Activated T-cell treated with anti-CD3 and anti-CD28 coated beads, Interleukin-2, amount 50 U/mL, for 4 hours (primary cell): ENCODE results near the gene ZNF668. TPM values are rescaled to one million over a fixed set of nuclear protein-coding genes. Genes with fewer than 3 reads are reported as not detected.
A peak's percentile ranks its signal among the peaks of the same experiment; 100 is the strongest.

Experiments used
- ATAC-seq, 2 donors: fragments of 200-7000 bp; cut with Tn5 transposase; one replicate each; pipeline ENCODE4 v1.10.0; 2021
- DNase-seq: peaks from one replicate; pipeline ENCODE4 v3.0.0-alpha.2; 2020
- H3K27me3 Mint-ChIP-seq: one replicate; pipeline ENCODE4 v1.8.0; 2021; ENCODE audit warnings: low read depth, mixed read lengths
- H3K36me3 Mint-ChIP-seq: one replicate; pipeline ENCODE4 v1.8.0; 2022; ENCODE audit warnings: mixed read lengths; ENCODE audit not compliant: insufficient read depth
- H3K4me1 Mint-ChIP-seq: one replicate; pipeline ENCODE4 v1.8.0; 2021; ENCODE audit warnings: low read depth, mixed read lengths
- H3K4me3 Mint-ChIP-seq: one replicate; pipeline ENCODE4 v1.8.0; 2021; ENCODE audit warnings: mild to moderate bottlenecking, moderate library complexity, mixed read lengths
- H3K9me3 Mint-ChIP-seq: one replicate; pipeline ENCODE4 v1.8.0; 2021; ENCODE audit warnings: mixed read lengths
- total RNA-seq, 3 donors: library from RNA; stranded (reverse); gene quantifications; one replicate each; pipeline ENCODE4 v1.2.1, GENCODE V29; 2021

The ZNF668 gene
- total RNA-seq, 3 donors from 2014 or later: 18.1 to 19.4 (median 19.2) TPM

GRCh38 chr16:31063843-31064611 is 10.0 kb downstream of the ZNF668 start:
- DNase-seq (no peak), ATAC-seq (peak; percentile 40 to 44)
- H3K4me1 Mint-ChIP-seq: peaks cover 36% of the 10 kb centered on the region
- no peaks in the 10 kb centered on the region for H3K9me3 Mint-ChIP-seq
- peaks cover 16% of the 10 kb centered on the region for H3K36me3 Mint-ChIP-seq
- H3K27me3 Mint-ChIP-seq: no peaks in the 10 kb centered on the region
- H3K4me3 Mint-ChIP-seq: peak overlapping the region; percentile 59

DNA sequence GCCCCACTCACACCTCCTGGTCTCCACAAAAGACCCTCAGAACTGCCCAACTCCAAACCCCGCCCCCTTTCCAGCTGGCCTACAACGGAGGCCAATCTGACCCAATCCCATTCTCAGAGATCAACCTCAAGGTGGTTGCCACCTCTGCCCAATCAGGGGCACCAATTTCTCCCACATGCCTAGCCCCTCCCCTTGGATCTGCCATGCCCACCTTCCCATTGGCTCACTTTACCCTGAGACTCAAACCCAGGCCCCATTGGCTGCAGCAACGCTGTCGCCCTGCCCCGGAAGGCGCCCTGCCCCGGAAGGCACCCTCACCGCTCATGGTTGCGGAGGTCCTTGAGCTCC is 10.6 kb downstream of the ZNF668 start:
- no peaks in the 10 kb centered on the region for H3K9me3 Mint-ChIP-seq
- ATAC-seq (peak in 1 of 2 donors; percentile 10), DNase-seq (no peak)
- peaks cover 16% of the 10 kb centered on the region for H3K36me3 Mint-ChIP-seq
- H3K27me3 Mint-ChIP-seq: no peaks in the 10 kb centered on the region
- H3K4me3 Mint-ChIP-seq: no peak overlapping the region
- H3K4me1 Mint-ChIP-seq: peaks cover 35% of the 10 kb centered on the region

- Mint-ChIP-seq H3K36me3 (peaks cover 16% of the 10 kb centered on the region), H3K4me3 (no peak overlapping the region), H3K4me1 (peaks cover 35% of the 10 kb centered on the region), H3K27me3 (no peaks in the 10 kb centered on the region), H3K9me3 (no peaks in the 10 kb centered on the region)
- ATAC-seq: no peak
- DNase-seq: no peak
These were observed 12.1 kb downstream of the ZNF668 start for GRCh38 chr16:31061813-31062440.

- Mint-ChIP-seq H3K4me3 (no peak overlapping the region), H3K4me1 (peaks cover 31% of the 10 kb centered on the region), H3K36me3 (peaks cover 16% of the 10 kb centered on the region), H3K9me3 (no peaks in the 10 kb centered on the region), H3K27me3 (no peaks in the 10 kb centered on the region)
- ATAC-seq (no peak), DNase-seq (no peak)
These were observed 12.8 kb downstream of the ZNF668 start for GRCh38 chr16:31061126-31061812.

GRCh38 chr16:31055613-31056012 is 18.4 kb downstream of the ZNF668 start:
- DNase-seq: no peak
- Mint-ChIP-seq H3K4me1 (no peaks in the 10 kb centered on the region), H3K4me3 (no peak overlapping the region), H3K36me3 (peaks cover 9% of the 10 kb centered on the region), H3K27me3 (no peaks in the 10 kb centered on the region), H3K9me3 (no peaks in the 10 kb centered on the region)
- ATAC-seq: no peak

- ATAC-seq: peak in 1 of 2 donors; percentile 55
- no peak for DNase-seq
- H3K4me3 Mint-ChIP-seq: no peak overlapping the region
- no peaks in the 10 kb centered on the region for H3K9me3 Mint-ChIP-seq
- H3K4me1 Mint-ChIP-seq: no peaks in the 10 kb centered on the region
- H3K27me3 Mint-ChIP-seq: no peaks in the 10 kb centered on the region
- H3K36me3 Mint-ChIP-seq: no peaks in the 10 kb centered on the region
These were observed 21.9 kb downstream of the ZNF668 start for GRCh38 chr16:31052114-31052513.

GRCh38 chr16:31050280-31051030 is 23.6 kb downstream of the ZNF668 start:
- DNase-seq (no peak), ATAC-seq (no peak)
- H3K36me3 Mint-ChIP-seq: no peaks in the 10 kb centered on the region
- no peak overlapping the region for H3K4me3 Mint-ChIP-seq
- H3K27me3 Mint-ChIP-seq: no peaks in the 10 kb centered on the region
- no peaks in the 10 kb centered on the region for H3K9me3 Mint-ChIP-seq
- no peaks in the 10 kb centered on the region for H3K4me1 Mint-ChIP-seq

GRCh38 chr16:31043898-31044481 is 30.1 kb downstream of the ZNF668 start:
- Mint-ChIP-seq H3K4me3 (no peak overlapping the region), H3K4me1 (no peaks in the 10 kb centered on the region), H3K27me3 (no peaks in the 10 kb centered on the region), H3K9me3 (no peaks in the 10 kb centered on the region), H3K36me3 (peaks cover 11% of the 10 kb centered on the region)
- DNase-seq (no peak), ATAC-seq (no peak)

DNA sequence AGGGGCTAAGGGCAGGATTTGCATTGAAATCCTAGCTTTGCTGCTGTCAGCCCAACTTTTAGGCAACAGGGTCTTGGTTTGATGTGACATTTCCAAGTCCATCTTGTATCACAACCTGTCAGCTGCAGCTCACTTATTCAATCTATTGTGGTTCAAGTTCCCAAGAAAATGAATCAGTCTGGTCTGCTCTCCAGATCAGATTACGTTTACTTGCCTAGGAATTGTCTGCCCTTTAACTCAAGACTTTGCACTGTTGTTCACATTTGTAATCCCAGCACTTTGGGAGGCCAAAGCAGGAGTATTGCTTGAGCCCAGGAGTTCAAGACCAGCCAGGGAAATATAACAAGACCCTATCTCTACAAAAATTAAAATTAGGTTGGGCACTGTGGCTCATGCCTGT is 30.7 kb downstream of the ZNF668 start:
- no peaks in the 10 kb centered on the region for H3K9me3 Mint-ChIP-seq
- ATAC-seq (no peak), DNase-seq (no peak)
- H3K36me3 Mint-ChIP-seq: peaks cover 17% of the 10 kb centered on the region
- H3K4me1 Mint-ChIP-seq: no peaks in the 10 kb centered on the region
- H3K4me3 Mint-ChIP-seq: no peak overlapping the region
- no peaks in the 10 kb centered on the region for H3K27me3 Mint-ChIP-seq

- ATAC-seq (no peak), DNase-seq (no peak)
- H3K27me3 Mint-ChIP-seq: no peaks in the 10 kb centered on the region
- no peak overlapping the region for H3K4me3 Mint-ChIP-seq
- no peaks in the 10 kb centered on the region for H3K9me3 Mint-ChIP-seq
- H3K4me1 Mint-ChIP-seq: no peaks in the 10 kb centered on the region
- peaks cover 17% of the 10 kb centered on the region for H3K36me3 Mint-ChIP-seq
These were observed 31.2 kb downstream of the ZNF668 start for GRCh38 chr16:31042866-31043265.

DNA sequence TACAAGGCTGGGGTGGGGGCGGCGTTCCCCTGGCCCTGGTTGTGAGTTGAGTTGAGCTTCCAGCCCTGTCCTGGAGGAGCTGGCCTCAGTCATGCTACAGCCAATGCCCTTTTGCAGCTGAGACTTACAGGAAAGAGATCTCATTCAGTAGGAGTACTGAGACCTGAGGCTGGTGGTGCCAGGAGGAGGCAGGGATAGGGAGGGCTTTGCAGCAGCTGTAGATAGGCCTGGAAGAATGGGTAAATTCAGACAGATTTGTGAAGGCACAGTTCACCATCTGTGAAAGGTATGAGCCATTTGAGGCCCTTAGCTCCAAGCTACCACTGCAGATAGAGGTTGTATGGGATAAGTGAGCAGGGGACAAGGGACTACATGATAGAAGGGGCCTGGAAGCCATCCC is 35.0 kb downstream of the ZNF668 start:
- ATAC-seq (no peak), DNase-seq (no peak)
- H3K9me3 Mint-ChIP-seq: no peaks in the 10 kb centered on the region
- peaks cover 15% of the 10 kb centered on the region for H3K4me1 Mint-ChIP-seq
- H3K4me3 Mint-ChIP-seq: no peak overlapping the region
- H3K27me3 Mint-ChIP-seq: no peaks in the 10 kb centered on the region
- H3K36me3 Mint-ChIP-seq: peaks cover 28% of the 10 kb centered on the region

- Mint-ChIP-seq H3K9me3 (no peaks in the 10 kb centered on the region), H3K4me1 (peaks cover 22% of the 10 kb centered on the region), H3K36me3 (peaks cover 22% of the 10 kb centered on the region), H3K27me3 (no peaks in the 10 kb centered on the region), H3K4me3 (no peak overlapping the region)
- ATAC-seq (no peak), DNase-seq (no peak)
These were observed 37.3 kb downstream of the ZNF668 start for GRCh38 chr16:31036691-31037090.

- peaks cover 23% of the 10 kb centered on the region for H3K4me1 Mint-ChIP-seq
- H3K36me3 Mint-ChIP-seq: peaks cover 17% of the 10 kb centered on the region
- DNase-seq: peak; percentile 82
- peak overlapping the region; percentile 95 for H3K4me3 Mint-ChIP-seq
- no peaks in the 10 kb centered on the region for H3K27me3 Mint-ChIP-seq
- H3K9me3 Mint-ChIP-seq: no peaks in the 10 kb centered on the region
- peak; percentile 53 to 62 for ATAC-seq
These were observed 40.1 kb downstream of the ZNF668 start for GRCh38 chr16:31033709-31034492.
